Left ventricle myocardium superior (tissue), 1 donor: Measurements from ENCODE around the gene HES4. TPM values are rescaled to one million over a fixed set of nuclear protein-coding genes. Genes with fewer than 3 reads are reported as not detected.

Experiments
- ATAC-seq: fragments of 200-7000 bp; cut with Tn5 transposase; one replicate; pipeline ENCODE4 v1.9.1; 2020; ENCODE audit warnings: mild to moderate bottlenecking, moderate library complexity
- DNase-seq: peaks from one replicate; pipeline ENCODE4 v3.0.0-alpha.2; 2020
- intact Hi-C: fragments of 100-400 bp; cut with micrococcal nuclease; formaldehyde crosslinking; loops from one replicate; pipeline ENCODE4 v1.11.0; 2022
- total RNA-seq: library from RNA; stranded (reverse); fragmentation: NEBNext Ultra II Directional; extraction: Animal tissue kit (Norgen Biotek cat#: 25700); gene quantifications from one replicate; pipeline ENCODE4 v1.2.1, GENCODE V29; 2021
- donor health status: DM: no; HTN: yes; CAD: no; lungs with severe emphysema.

Gene HES4
- total RNA-seq, 1 donor from 2014 or later, result 39.4 TPM

GRCh38 chr1:972726-973458 lies 27.0 kb downstream of the HES4 start:
- intact Hi-C loops, result no loop called here
- ATAC-seq, result peak; percentile 20

DNA sequence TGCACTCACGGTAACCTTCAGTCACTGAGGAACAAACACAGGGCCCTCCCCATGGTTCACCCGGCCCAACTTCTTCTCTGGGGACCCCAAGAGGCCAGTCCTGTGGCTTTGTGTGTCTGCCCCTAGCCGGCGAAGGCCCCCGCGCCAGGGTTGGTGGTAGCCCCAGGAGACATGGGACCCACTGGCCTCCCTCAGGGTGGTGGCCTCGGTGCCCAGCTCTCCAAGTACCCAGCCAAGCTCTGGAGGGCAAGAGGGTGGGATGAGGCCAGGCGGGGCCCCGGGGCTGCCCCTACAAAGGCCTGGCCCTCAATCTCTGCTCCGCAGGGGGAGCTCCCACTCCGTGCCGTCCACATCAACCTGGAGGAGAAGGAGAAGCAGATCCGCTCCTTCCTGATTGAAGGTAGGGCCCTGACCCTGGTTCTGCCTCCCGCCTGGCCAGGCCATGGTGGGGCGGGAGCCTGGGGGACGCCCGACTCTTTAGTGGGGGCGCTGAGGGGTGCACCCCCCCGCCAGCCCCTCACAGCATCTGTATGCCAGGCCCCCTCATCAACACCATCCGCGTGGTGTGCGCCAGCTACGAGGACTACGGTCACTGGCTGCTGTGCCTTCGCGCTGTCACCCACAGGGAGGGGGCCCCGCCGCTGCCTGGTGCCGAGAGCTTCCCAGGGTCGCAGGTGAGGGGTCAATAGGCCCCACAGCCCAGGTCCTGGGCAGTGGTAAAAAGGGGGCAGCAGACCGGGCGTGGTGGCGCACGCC lies 28.0 kb downstream of the HES4 start:
- ATAC-seq (no peak), DNase-seq (peak; percentile 33)
- intact Hi-C loops, result no loop called here

More at GRCh38 chr1:972726-973458, 27.0 kb downstream of the HES4 start:
- DNase-seq, result peak; percentile 59

DNA sequence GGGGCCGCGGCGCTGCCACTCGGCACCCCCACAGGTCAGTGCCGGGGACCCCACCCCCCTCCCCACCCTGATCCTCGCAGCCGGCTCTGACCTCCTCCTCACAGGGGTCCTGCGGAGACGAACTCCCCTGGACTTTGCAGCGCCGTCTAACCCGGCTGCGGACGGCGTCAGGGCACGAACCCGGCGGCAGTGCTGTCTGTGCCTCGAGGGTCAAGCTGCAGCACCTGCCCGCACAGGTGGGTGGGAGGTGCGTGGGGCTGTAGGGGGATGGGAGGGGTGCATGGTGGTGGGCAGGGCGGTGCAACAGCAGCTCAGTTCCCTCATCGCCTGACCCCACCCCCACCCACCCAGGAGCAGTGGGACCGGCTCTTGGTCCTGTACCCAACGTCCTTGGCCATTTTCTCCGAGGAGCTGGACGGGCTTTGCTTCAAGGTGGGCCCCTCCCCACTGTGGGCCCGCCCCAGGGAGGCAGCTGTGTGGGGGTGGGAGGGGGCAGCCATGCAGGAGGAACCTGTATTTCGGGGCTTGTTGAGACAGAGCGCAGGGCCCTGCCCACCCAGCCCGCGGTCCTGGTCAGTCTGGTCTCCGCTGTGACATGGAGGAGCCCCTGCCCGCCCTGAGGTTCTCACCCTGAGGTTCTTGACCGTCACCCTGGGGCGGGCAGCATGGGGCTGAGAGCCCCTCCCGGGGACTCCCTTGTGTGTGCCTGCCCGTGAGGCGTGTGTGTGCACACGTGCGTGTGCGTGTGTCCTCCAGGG lies 28.7 kb downstream of the HES4 start:
- no peak for ATAC-seq
- intact Hi-C loops, result no loop called here
- no peak for DNase-seq

DNA sequence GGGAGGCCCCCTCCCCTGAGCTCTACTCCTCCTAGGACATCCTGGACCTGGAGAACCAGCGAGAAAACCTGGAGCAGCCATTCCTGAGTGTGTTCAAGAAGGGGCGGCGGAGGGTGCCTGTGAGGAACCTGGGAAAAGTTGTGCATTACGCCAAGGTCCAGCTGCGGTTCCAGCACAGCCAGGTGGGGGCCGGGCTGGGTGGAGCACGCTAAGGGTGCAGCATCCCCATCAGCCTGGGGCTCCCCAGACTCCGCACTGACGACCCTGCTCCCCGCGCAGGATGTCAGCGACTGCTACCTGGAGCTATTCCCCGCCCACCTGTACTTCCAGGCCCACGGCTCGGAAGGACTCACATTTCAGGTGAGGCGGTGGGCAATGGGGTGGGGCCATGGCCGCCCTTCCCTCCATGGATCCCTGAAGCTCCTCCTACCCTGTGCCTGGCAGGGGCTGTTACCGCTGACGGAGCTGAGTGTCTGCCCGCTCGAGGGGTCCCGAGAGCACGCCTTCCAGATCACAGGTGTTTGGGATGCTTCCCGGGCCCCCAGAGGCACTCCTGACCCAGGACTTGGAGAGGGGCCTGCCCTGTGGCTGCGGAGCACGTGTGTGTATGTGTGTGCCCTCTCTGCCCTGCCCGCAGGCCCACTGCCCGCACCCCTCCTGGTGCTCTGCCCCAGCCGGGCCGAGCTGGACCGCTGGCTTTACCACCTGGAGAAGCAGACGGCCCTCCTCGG lies 29.5 kb downstream of the HES4 start:
- ATAC-seq (no peak), DNase-seq (peak; percentile 31)
- intact Hi-C loops, result no loop called here

DNA sequence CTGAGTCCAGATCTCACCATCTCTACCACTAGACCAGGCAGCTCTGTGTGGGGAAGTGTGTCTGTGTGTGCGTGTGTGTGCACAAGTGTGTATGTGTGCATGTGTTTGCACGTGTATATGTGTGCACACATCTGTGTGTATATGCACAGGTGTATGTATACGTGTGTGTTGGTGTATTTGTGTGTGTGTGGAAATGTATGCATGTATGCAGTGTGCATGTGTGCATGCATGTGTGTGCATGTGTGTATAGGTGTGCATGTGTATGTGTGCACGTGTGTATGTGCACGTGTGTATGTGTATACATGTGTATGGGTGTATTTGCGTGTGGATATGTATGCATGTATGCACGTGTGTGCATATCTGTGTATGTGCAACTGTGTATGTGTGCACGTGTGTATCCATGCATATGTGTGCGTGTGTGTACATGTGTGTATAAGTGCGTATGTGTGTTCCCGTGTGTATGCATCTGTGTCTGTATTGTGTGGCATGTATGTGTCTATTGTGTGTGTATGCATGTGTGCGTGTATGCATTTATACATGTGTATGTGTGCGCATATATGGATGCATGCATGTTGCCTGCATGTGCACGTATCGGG lies 30.5 kb downstream of the HES4 start:
- intact Hi-C loops, result no loop called here
- DNase-seq (no peak), ATAC-seq (no peak)

GRCh38 chr1:967466-968343 lies 32.2 kb downstream of the HES4 start:
- intact Hi-C loops, result no loop called here
- no peak for ATAC-seq
- no peak for DNase-seq

GRCh38 chr1:966704-967300 lies 33.1 kb downstream of the HES4 start:
- DNase-seq, result peak; percentile 82
- intact Hi-C loops, result no loop called here

DNA sequence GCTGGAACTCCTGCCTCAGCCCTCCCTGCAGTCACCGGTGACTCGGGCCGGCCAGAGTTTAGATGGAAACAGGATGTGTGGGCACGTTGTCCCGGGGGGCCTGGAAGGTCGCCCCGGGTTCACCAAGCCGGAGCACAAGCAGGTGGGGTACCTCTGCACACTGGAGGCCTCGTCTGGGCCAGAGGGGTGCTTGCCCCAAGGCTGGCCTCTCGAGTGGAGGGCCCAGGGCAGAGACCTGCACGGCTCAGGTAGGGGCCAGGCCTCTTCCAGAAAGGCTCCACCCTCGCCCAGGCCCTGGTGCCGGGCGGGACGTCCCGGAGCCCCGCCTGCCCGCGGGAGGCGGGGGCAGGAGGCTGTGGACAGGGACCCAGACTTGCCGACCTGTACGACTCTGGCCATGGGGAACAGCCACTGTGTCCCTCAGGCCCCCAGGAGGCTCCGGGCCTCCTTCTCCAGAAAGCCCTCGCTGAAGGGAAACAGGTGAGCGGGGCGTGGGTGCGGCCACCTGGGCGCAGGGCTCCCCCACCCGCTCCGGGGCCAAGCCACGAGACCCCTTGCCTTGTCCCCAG lies 33.7 kb downstream of the HES4 start, which contains the start of gene PLEKHN1:
Gene PLEKHN1, plus strand, starts transcription at position 348 of the 569 bp plus-strand sequence. Its CDS starts 50 bp downstream, at position 398.
- ATAC-seq, result peak; percentile 32
- intact Hi-C loops, result no loop called here

More at GRCh38 chr1:966704-967300, 33.1 kb downstream of the HES4 start:
- ATAC-seq, result peak; percentile 69

DNA sequence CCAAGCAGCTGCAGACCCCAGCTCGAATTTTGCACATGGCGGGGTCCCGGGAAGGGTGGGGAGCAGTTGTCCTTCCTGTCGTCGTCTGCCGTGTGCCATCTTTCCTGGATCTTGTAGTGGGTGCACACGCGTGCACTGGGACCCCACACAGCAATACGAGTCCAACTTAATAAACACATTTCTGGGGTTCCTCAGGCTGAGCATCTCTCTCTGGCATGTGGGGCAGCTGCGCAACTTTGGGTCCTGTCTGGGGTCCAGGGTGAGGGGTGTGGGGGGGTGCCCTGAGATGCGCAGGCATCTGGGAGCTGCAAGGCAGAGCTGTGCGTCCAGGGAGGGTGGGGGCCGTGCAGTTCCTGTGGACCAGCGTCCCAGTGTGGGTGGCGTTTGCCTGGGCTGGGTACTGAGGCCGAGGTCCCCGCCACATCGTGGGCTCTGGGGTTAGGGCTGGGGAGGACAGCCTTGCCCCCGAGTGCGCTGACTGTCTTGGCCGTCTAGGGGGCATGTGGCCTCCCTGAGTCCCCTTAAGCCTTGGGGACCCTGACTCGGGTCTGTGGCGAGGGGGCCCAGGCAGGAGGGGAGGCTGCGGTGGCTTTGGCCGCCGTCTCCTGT lies 34.3 kb downstream of the HES4 start:
- intact Hi-C loops, result no loop called here
- ATAC-seq (no peak), DNase-seq (peak; percentile 37)

More for the DNA sequence above, 33.7 kb downstream of the HES4 start, which contains the start of gene PLEKHN1:
- peak; percentile 30 for DNase-seq

- no peak for ATAC-seq
- intact Hi-C loops, result no loop called here
- DNase-seq, result peak; percentile 31
Observed at GRCh38 chr1:964691-965525, 35.0 kb downstream of the HES4 start.

- ATAC-seq, result no peak
- no peak for DNase-seq
- intact Hi-C loops, result no loop called here
Observed at GRCh38 chr1:963746-964525, 36.0 kb downstream of the HES4 start.

DNA sequence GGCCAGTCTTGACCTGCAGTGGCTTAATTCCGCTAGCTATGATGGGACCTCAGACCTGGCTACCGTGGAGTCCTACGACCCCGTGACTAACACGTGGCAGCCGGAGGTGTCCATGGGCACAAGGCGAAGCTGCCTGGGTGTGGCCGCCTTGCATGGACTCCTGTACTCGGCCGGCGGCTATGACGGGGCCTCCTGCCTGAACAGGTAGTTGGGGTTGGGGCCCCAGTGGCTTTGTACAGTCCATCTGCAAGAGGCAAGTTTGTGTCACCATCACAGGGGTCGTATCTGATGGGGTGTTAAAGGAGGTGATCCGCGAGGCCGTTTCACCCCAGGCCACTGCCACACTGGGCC lies 36.6 kb downstream of the HES4 start:
- intact Hi-C loops, result no loop called here
- ATAC-seq (no peak), DNase-seq (no peak)

GRCh38 chr1:962381-963300 lies 37.3 kb downstream of the HES4 start:
- no peak for ATAC-seq
- no peak for DNase-seq
- intact Hi-C loops, result no loop called here

GRCh38 chr1:961132-961669 lies 38.7 kb downstream of the HES4 start:
- ATAC-seq (no peak), DNase-seq (no peak)
- intact Hi-C loops, result no loop called here
